A549 treated with GW870086 at 1 μM for 4 hours (cell line): ENCODE results near the gene GP9. TPM values are rescaled to one million over a fixed set of nuclear protein-coding genes. Genes with fewer than 3 reads are reported as not detected.

Source experiments
- total RNA-seq: library from RNA; stranded (reverse); fragments of 200-300 nt; extraction: Qiagen RNA extraction; gene quantifications from 5 replicates; pipeline ENCODE4 v1.2.3, GENCODE V29; 2022; ENCODE audit warnings: low read depth

Gene GP9
- not detected in 5 replicates for total RNA-seq

GRCh38 chr3:129060276-129061022 lies at the start of gene GP9:
Gene GP9 (plus strand): TSS chr3:129060779. CDS start chr3:129061740, 961 bp downstream.

Other genes with a start within 250 kb of the GP9 start
- gene ACAD9, start 181.2 kb upstream of the GP9 start, total RNA-seq: 23.0 to 25.9 TPM (median 23.7 TPM) in 5 replicates
- gene CFAP92, start 66.7 kb upstream of the GP9 start, total RNA-seq: not detected in 5 replicates
- 0.06 TPM in 1 of 5 replicates, not detected in the others for gene EFCC1, start 59.5 kb upstream of the GP9 start, total RNA-seq
- 3.8 to 6.0 TPM (median 5.5 TPM) in 5 replicates for gene RAB43, start 61.0 kb downstream of the GP9 start, total RNA-seq
- 19.0 to 21.9 TPM (median 19.9 TPM) in 5 replicates for gene ISY1, start 100.3 kb downstream of the GP9 start, total RNA-seq
- gene CNBP, start 123.1 kb downstream of the GP9 start, total RNA-seq: 351 to 381 TPM (median 366 TPM) in 5 replicates
- 79.5 to 87.5 TPM (median 80.6 TPM) in 5 replicates for gene COPG1, start 188.8 kb downstream of the GP9 start, total RNA-seq
- gene HMCES, start 218.1 kb downstream of the GP9 start, total RNA-seq: 39.8 to 49.6 TPM (median 41.9 TPM) in 5 replicates